Naive B cell (primary cell): ENCODE results near the gene SMIM1. TPM values are rescaled to one million over a fixed set of nuclear protein-coding genes. Genes with fewer than 3 reads are reported as not detected.

Experiments used
- ATAC-seq, 2 donors: fragments of 150-1000 bp; cut with Tn5 transposase; 2 replicates each; pipeline ENCODE4 v1.10.0; 2021; ENCODE audit warnings: low read depth in 2 of 2, mild to moderate bottlenecking in 2 of 2, moderate library complexity in 2 of 2
- DNase-seq: peaks from one replicate; pipeline ENCODE4 v3.0.0; 2022
- H3K27ac Mint-ChIP-seq, 6 donors: one replicate each; pipeline ENCODE4 v1.8.0; 2020 to 2022; ENCODE audit warnings: mild to moderate bottlenecking in 6 of 6, mixed read lengths in 6 of 6, moderate library complexity in 5 of 6, inconsistent platforms in 2 of 6
- H3K27me3 Mint-ChIP-seq, 3 donors: one replicate each; pipeline ENCODE4 v1.8.0; 2021 to 2022; ENCODE audit warnings: mixed read lengths in 3 of 3, mild to moderate bottlenecking in 1 of 3
- H3K36me3 Mint-ChIP-seq, 2 donors: one replicate each; pipeline ENCODE4 v1.8.0; 2020 to 2022; ENCODE audit warnings: mixed read lengths in 2 of 2, inconsistent platforms in 1 of 2, mild to moderate bottlenecking in 1 of 2
- H3K4me1 Mint-ChIP-seq, 3 donors: one replicate each; pipeline ENCODE4 v1.8.0; 2020 to 2022; ENCODE audit warnings: mixed read lengths in 3 of 3, inconsistent platforms in 1 of 3, mild to moderate bottlenecking in 1 of 3, moderate library complexity in 1 of 3
- H3K4me3 Mint-ChIP-seq, 8 donors: one replicate each; pipeline ENCODE4 v1.8.0; 2020 to 2022; ENCODE audit warnings: mild to moderate bottlenecking in 8 of 8, mixed read lengths in 8 of 8, moderate library complexity in 8 of 8, inconsistent platforms in 2 of 8
- H3K9me3 Mint-ChIP-seq, 7 donors: one replicate each; pipeline ENCODE4 v1.8.0; 2020 to 2022; ENCODE audit warnings: mixed read lengths in 7 of 7, mild to moderate bottlenecking in 5 of 7, inconsistent platforms in 2 of 7, moderate library complexity in 1 of 7
- polyA plus RNA-seq, 6 donors: library from polyadenylated mRNA; unstranded; fragments of 300-500 nt; fragmentation: Illumina TruSeq; gene quantifications; one replicate each; pipeline ENCODE4 v1.2.3, GENCODE V29; 2021; ENCODE audit warnings: low read depth in 6 of 6

The SMIM1 gene
- polyA plus RNA-seq, 6 donors from 2014 or later, result 0.82 to 2.2 (median 1.4) TPM; not detected in 1

DNA sequence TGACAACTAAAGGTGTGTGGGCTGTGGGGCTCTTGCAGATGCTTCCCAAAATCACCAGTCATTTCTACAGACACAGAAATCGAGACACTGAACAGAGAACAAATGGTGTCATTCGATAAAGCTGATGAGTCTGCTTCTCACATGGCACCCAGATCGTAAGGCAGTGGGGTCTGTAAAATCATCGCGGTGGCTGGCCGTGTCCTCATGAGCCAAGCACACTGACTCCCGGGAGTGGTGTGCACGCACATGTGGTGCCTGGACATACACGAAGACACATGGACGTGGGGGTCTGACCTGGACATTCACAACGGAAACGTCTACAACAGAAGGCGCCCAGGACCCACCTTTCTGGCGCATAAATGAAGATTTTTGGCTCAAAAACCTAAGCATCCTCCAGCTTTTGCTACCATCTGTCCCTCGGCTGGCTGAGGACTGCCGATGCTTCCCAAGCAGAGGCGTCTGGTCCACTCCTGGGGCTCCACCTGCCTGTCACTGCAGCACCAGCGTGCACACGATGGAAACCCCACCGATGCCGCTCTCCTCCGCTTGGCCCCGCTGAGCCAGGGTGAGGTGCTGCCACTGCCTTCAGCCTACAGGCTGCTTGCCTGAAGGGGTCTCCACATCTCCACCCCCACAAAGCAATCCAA lies 6.8 kb downstream of the SMIM1 start:
- Mint-ChIP-seq H3K4me3 (no peak overlapping the region), H3K9me3 (no peaks in the 10 kb centered on the region), H3K36me3 (peaks cover 9 to 10% of the 10 kb centered on the region in 2 donors), H3K4me1 (peaks cover 8 to 22% (median 10%) of the 10 kb centered on the region in 3 donors), H3K27me3 (no peaks in the 10 kb centered on the region), H3K27ac (peak overlapping the region in 2 of 6 donors; percentile 13 to 59)
- ATAC-seq, result no peak
- no peak for DNase-seq

DNA sequence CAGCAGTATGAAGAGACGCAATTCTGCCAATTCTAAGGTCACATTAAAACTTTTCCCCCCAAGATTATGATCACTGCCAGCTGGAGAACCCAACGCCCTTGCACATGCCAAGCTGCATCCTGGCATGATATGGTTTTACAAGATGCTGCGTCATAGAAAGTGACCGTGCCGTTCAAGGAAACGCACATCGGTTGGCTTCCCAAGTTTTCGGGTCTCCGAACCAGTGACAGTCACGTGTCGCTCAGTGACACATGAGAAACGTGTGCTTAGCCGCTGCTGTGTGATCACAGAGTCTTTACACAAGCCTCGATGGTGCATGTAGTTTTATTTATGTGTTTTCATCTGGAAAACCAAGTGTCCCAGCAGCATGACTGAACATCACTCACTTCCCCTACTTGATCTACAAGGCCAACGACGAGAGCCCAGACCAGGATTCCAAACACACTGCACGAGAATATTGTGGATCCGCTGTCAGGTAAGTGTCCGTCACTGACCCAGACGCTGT lies 7.4 kb downstream of the SMIM1 start:
- H3K4me1 Mint-ChIP-seq, result peaks cover 8 to 21% (median 8%) of the 10 kb centered on the region in 3 donors
- H3K4me3 Mint-ChIP-seq, result peak overlapping the region in 1 of 8 donors; percentile 18
- DNase-seq (no peak), ATAC-seq (no peak)
- no peaks in the 10 kb centered on the region for H3K9me3 Mint-ChIP-seq
- H3K27me3 Mint-ChIP-seq, result no peaks in the 10 kb centered on the region
- H3K36me3 Mint-ChIP-seq, result peaks cover 9 to 10% of the 10 kb centered on the region in 2 donors
- H3K27ac Mint-ChIP-seq, result peak overlapping the region in 2 of 6 donors; percentile 13 to 15

DNA sequence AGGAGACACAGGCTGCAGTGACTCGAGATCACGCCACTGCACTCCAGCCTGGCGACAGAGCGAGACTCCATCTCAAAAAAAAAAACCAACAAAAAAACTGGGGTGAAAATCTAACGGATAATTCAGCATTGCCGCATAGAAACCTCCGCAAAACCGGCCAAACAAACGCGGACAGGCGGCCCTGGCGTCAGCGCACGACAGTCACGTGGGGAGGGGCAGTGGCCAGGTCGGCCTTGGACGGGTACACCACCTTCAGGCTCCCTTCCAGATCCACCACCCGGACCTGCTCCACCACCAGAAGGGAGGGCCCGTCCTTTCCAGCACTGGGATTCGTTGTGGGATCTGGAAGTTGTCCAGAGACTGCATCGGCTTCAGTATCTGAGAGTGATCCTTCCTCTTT lies 8.4 kb downstream of the SMIM1 start:
- Mint-ChIP-seq H3K36me3 (peaks cover 9 to 10% of the 10 kb centered on the region in 2 donors), H3K27me3 (no peaks in the 10 kb centered on the region), H3K4me3 (no peak overlapping the region), H3K4me1 (peaks cover under 1 to 12% (median under 1%) of the 10 kb centered on the region in 3 donors), H3K9me3 (no peaks in the 10 kb centered on the region), H3K27ac (peak overlapping the region in 1 of 6 donors; percentile 6)
- DNase-seq (no peak), ATAC-seq (no peak)

DNA sequence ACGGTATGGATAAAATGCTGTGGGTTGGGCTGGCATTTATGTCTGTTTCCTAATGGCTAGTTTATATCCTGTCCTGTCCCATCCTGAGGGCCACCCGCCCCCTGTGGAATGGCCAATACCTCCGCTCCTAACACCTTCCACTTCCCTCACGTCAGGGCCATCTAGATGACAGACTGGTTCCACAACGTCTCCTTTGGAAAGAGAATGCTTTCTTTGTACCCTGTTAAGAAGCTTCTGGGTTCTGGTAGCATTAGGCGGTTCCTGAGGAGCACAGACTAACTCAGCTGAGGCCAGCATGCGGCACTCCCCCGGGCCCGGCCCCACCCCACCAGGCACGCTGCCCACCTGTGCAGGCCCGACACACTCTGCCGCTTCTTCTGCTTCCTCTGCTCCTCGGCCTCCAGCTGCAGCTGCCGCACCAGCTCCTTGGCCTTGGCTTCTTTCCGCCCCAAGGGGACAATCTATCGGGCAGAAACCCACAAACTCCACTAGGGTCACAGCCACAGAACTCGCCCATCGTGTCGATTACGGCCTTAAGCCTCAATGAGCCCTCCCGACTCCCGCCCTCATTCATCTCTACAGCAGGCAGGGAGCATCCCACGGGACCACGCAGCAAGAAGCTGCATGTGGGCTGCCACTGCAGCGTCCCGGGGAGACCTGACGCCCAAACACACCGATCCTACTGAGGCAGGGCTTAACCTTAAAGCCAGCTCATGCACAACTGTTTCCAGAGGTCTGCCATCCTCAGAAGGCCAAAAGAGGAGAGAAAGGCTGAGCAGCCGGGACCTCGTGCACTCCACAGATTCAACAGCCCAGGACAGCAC lies 11.3 kb downstream of the SMIM1 start:
- no peak for ATAC-seq
- Mint-ChIP-seq H3K36me3 (peaks cover 9 to 10% of the 10 kb centered on the region in 2 donors), H3K27me3 (no peaks in the 10 kb centered on the region), H3K4me3 (no peak overlapping the region), H3K27ac (peak overlapping the region in 1 of 6 donors; percentile 44), H3K9me3 (no peaks in the 10 kb centered on the region), H3K4me1 (peaks cover 0 to 5% (median 4%) of the 10 kb centered on the region in 3 donors)
- DNase-seq, result no peak

DNA sequence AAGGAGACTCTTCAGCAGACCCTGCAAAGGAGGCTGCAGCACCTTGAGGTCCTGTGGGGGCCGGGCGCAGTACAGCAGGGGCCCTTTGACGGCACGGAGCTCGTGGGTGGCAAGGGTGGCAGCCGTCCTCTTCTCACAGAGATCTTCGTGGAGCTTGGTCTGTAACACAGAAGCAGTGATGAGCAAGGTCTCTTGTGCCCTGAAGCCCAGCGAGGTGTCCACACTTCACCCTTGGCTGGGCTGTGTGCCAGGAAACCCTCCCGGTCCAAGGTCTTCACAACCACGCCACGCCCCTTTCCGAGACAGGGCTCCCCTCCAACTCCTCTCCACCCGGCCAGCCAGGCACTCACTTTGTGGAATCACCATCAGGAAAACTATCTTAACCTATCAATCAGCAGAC lies 12.5 kb downstream of the SMIM1 start:
- H3K4me3 Mint-ChIP-seq, result no peak overlapping the region
- no peak for DNase-seq
- peaks cover 0 to 8% (median 5%) of the 10 kb centered on the region in 3 donors for H3K4me1 Mint-ChIP-seq
- H3K36me3 Mint-ChIP-seq, result peaks cover 5% of the 10 kb centered on the region in 2 donors
- H3K9me3 Mint-ChIP-seq, result no peaks in the 10 kb centered on the region
- no peak for ATAC-seq
- H3K27me3 Mint-ChIP-seq, result no peaks in the 10 kb centered on the region
- H3K27ac Mint-ChIP-seq, result no peak overlapping the region

DNA sequence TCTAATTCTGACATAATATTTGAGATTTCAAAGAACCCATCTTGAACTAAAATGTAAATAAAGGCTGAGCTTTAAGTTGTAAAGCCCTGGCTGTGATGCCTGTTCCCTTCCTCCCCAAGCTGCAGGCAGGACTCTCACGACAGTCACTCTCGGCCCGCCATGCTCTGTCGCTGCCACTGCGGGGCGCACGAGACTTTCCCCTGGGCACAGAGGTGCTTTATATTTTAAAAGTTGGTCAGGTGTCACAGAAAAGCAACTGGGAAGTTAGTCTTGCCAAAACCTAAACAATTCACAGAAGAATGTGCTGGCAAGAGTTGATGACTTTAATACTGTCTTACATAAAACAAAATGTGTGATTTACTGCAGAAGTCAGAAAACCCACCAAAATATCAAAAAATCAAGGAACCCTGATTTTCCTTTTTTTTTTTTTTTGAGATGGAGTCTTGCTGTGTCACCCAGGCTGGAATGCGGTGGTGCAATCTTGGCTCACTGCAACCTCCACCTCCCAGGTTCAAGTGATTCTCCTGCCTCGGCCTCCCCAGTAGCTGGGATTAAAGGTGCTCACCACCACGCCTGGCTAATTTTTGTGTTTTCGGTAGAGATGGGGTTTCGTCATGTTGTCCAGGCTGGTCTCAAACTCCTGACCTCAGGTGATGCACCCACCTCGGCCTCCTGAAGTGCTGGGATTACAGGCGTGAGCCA lies 13.1 kb downstream of the SMIM1 start:
- peaks cover 0 to 8% (median 5%) of the 10 kb centered on the region in 3 donors for H3K4me1 Mint-ChIP-seq
- no peaks in the 10 kb centered on the region for H3K9me3 Mint-ChIP-seq
- H3K36me3 Mint-ChIP-seq, result no peaks in the 10 kb centered on the region
- H3K27ac Mint-ChIP-seq, result no peak overlapping the region
- H3K4me3 Mint-ChIP-seq, result peak overlapping the region in 1 of 8 donors; percentile 3
- DNase-seq (no peak), ATAC-seq (no peak)
- no peaks in the 10 kb centered on the region for H3K27me3 Mint-ChIP-seq

DNA sequence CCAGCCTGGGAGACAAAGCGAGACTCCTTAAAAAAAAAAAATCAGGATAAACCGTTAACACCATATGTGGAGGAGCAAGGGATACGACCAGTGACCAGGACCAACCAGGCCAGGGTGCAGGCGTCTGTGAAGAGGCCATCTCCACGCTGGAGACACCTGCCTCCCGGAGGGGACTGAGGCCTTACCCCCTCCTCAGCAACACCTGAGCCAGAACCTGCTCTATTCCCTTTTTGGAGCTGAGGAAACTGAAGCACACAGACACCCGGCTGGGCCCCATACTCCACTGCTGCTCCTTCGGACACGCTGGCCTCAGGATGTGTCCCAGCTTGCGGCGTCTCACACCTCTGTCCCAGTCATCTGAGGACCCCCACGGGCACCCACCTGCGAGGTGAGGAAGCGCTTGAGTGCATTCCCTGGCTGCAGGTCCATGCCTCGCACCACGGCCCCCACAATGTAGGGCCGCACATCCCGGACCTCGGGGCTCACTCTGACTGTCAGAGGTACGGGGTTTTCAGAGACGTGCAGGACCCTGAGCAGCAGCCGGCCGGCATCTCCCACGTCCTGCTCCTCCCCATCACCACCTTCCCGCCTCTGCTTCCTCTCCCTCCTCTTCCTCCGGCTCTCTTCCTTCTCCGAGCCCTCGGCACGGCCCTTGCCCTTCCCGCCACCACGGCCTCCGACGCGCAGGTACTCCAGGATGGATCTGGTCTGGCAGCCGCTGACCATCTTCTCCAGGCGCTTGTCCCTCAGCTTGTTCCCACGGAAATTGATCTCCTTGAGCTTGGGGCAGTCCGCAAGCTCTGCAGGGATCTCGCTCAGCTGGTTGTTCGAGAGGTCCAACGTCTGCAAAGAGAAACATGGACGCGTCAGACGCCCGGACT lies 14.2 kb downstream of the SMIM1 start:
- no peak for ATAC-seq
- DNase-seq, result no peak

DNA sequence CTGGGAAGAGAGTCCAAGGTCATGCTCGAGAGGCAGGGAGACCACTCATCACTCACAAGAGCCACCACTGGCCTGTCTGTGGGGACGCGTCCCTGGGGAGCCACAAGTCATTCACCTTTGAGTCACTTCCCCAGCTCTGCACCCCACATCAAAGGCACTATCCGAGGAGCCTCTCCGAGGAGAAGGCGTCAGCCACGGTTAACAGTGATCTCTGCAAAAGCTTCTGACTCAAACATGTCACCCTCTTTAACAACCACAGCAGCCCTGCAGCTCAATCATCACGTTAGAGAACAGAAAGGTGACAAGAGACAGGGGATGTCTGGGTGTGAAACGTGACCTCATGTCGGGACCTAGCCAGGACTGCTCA lies 14.8 kb downstream of the SMIM1 start:
- no peak overlapping the region for H3K4me3 Mint-ChIP-seq
- ATAC-seq, result no peak
- H3K4me1 Mint-ChIP-seq, result peaks cover 5 to 17% (median 9%) of the 10 kb centered on the region in 3 donors
- no peak for DNase-seq
- no peaks in the 10 kb centered on the region for H3K36me3 Mint-ChIP-seq
- H3K27ac Mint-ChIP-seq, result no peak overlapping the region
- no peaks in the 10 kb centered on the region for H3K9me3 Mint-ChIP-seq
- H3K27me3 Mint-ChIP-seq, result no peaks in the 10 kb centered on the region

More for the DNA sequence above, 14.2 kb downstream of the SMIM1 start:
- Mint-ChIP-seq H3K4me1 (peaks cover 5 to 12% (median 6%) of the 10 kb centered on the region in 3 donors), H3K27ac (no peak overlapping the region), H3K9me3 (no peaks in the 10 kb centered on the region), H3K27me3 (no peaks in the 10 kb centered on the region), H3K36me3 (no peaks in the 10 kb centered on the region), H3K4me3 (no peak overlapping the region)

DNA sequence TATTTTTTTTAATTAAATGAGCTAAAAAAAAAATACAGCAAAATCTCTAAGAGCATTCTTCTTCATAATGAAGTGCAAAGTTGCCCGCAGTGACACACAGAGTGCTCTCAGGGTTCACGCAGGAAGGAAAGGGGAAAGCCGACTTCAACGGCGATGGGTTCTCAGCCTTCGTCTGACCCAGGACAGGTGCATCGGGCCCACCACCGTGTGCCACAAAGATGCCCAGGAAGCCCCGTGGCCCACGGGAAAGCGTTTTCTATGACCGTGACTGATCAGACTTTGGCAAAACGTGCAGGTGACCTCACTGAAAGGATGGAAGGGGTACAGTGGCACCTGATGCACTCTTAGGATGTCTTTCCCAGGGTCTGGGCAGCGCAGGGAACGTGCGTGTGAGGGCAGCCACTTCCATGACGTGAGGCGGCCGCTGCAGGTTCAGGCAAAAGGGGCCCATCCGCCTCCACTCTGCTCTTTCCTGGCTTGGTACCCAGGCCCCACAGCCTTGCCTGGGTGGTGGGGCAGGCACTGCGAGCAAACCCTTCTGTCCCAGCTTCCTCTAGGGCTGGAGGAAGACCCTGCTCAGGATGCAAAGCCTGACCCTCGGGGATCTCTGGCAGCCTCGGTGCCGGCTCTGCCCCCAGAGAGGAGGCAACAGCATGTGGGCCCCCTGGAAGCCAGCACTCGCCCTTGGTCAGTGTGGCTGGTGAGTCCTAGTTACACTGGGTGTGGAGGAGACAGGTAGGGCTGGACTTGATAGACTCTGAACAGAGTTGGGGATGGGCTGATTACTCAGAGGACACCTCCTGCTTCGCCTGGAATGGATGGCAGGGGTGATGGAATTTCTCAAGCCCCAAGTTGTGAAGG lies 15.4 kb downstream of the SMIM1 start:
- no peak for ATAC-seq

DNA sequence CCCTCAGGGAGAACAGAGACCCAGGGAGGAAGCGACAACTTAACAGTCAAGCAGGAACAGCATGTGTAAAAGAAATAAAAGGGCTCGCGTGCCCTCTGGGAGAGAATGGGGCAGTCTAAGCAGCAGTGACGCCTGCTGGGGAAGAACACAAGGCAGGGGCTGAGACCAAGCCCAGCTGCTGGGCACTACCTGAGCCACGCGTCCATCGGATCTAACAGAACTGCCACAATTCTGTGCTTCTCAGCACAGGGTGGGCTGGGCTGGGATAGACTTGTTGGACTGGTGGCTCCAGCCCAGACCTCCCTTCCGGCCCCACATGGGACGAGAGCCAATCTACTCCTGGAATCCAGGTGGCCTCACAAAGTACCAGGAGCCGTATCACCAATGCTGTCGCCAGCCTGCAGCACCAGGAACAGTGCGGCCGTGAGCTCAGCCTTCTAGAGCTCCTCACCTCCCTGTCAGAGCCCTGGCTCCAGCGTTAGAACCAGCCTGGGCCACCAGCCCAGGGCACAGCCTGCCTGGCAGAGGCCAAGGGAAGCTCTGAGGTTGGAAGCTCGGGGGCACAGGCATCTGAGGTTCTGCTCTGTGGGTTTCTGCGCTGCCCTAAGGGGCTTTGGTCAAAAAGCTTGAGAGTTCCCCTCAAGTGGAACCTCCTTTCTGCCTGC lies 16.3 kb downstream of the SMIM1 start:
- Mint-ChIP-seq H3K4me3 (peak overlapping the region in 1 of 8 donors; percentile 47), H3K36me3 (no peaks in the 10 kb centered on the region), H3K4me1 (peaks cover 14 to 31% (median 24%) of the 10 kb centered on the region in 3 donors), H3K9me3 (no peaks in the 10 kb centered on the region), H3K27ac (peak overlapping the region in 2 of 6 donors; percentile 22 to 74), H3K27me3 (no peaks in the 10 kb centered on the region)
- DNase-seq (no peak), ATAC-seq (no peak)

More for the DNA sequence above, 15.4 kb downstream of the SMIM1 start:
- peak overlapping the region in 1 of 8 donors; percentile 47 for H3K4me3 Mint-ChIP-seq
- H3K27me3 Mint-ChIP-seq, result no peaks in the 10 kb centered on the region
- no peaks in the 10 kb centered on the region for H3K36me3 Mint-ChIP-seq
- no peak overlapping the region for H3K27ac Mint-ChIP-seq
- H3K4me1 Mint-ChIP-seq, result peaks cover 9 to 22% (median 15%) of the 10 kb centered on the region in 3 donors
- H3K9me3 Mint-ChIP-seq, result no peaks in the 10 kb centered on the region
- DNase-seq, result no peak

DNA sequence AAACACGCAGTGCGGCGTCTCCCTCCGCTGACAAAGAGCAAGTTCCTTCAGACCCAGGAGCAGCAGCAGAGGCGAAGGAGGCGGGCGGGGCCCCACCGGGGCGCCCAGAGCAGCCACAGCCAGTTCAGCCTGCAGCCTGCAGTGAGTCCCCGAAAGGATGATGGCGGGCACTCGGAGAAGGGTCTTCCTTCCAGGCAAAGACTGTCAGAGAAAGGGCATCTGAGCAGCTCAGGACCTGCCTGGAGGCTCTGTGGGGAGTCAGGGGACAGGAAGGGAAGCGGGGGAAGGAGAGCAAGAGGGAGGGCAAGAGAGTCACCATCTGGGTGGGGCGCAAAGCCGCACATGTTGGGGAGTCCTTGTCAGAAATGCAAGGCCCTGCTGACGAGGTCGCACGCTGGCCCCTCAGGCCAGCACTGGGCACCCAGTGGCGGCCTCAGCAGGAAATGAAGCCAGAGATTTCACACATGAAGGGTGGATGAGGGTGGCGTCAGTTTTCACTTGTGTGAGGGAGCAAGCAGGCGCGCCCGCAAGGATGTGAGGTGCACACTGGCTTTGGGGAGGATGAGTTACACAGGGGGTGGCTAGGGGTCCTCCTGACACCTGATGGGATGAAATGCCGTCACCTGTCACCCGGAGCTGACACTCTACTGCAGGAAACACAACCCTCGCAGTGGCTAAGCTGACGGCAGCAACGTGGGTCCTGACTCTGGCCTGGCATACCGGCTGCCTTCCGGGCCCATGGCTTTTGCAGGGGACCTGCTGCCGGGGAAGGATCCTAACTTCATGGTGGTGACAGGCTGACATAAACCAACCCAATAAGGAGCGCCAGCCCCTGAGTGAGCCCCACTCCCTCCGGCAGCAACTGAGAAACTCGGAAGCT lies 17.1 kb downstream of the SMIM1 start:
- H3K36me3 Mint-ChIP-seq, result no peaks in the 10 kb centered on the region
- peaks cover 17 to 37% (median 26%) of the 10 kb centered on the region in 3 donors for H3K4me1 Mint-ChIP-seq
- no peak for DNase-seq
- no peaks in the 10 kb centered on the region for H3K27me3 Mint-ChIP-seq
- H3K9me3 Mint-ChIP-seq, result no peaks in the 10 kb centered on the region
- H3K27ac Mint-ChIP-seq, result no peak overlapping the region
- no peak overlapping the region for H3K4me3 Mint-ChIP-seq
- no peak for ATAC-seq
